NCI-H2029 (cell line): ENCODE data around the gene EEPD1.

Experiments
- DNase-seq: peaks from one replicate; lab custom pipeline; 2025; lab: John Stamatoyannopoulos, UW

EEPD1 gene

GRCh38 chr7:36253699-36254098 lies 100.6 kb downstream of the EEPD1 start:
- no peak for DNase-seq

GRCh38 chr7:36258510-36259259 lies 105.6 kb downstream of the EEPD1 start:
- peak; percentile 81 for DNase-seq

GRCh38 chr7:36260481-36260880 lies 107.4 kb downstream of the EEPD1 start:
- DNase-seq, result no peak

DNA sequence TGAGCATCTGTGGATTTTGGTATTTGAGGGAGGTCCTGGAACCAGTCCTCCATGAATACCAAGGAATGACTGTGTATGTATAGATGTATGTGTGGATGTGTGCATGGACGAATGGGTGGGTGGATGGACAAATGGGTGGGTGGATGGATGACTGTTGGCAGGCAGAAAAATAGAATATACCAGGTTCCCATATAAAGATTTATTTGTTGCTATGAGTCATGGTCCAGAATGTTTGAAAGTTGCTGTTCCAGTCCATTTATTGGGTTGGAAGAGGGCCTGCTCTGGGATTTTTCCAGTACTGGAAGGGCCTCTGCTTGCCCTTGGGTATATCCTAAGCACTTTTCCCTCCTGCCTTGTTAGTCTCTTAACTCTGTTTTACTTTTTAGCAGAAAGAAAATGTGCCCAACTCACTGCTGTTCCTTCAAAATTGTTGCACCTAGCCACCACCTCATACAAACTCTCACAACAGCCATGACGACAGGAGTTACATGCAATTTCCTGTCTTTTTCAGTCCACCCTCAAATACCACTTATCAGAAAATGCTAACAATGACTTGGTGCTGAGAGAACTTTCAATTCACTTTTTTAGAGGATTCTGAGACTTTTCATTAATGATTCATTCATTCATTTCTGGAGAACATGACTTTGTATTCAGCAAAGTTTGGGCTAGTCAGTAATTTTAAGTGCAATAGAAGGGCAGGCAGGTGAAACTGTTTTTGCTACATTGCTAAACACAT lies 108.1 kb downstream of the EEPD1 start:
- no peak for DNase-seq

DNA sequence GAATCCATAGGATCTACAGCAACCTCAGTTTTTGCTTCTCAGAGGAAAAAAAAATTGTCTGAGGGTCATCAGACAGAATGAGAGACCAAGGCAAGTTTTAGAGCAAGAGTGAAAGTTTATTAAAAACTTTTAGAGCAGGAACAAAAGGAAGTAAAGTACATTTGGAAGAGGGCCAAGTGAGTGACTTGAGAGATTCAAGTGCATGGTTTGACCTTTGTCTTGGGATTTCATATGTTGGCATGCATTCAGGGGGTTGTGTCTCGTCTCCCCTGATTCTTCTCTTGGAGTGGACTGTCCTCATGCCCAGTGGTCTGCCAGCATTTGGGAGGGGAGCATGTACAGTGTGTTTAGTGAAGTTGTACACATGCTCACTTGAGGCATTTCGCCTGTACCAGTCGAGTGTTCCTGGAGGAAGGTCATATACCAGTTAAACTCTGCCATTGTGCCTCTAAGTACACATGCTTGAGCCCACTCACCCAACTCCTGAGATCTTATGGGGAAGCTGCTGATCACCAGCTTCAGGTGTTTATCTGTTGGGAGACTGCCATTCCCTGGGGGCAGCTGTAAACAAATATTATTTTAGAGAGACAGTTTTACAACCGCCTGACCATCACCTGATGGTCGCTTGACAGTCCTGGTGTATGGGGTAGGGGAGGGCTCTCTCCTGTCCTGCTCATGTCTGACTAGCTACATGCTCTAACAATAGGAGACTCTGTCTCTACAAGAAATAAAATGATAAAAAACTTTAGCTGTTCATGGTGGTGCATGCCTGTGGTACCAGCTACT lies 109.4 kb downstream of the EEPD1 start:
- no peak for DNase-seq

GRCh38 chr7:36263095-36263484 lies 110.0 kb downstream of the EEPD1 start:
- no peak for DNase-seq

GRCh38 chr7:36264123-36264801 lies 111.2 kb downstream of the EEPD1 start:
- peak; percentile 25 for DNase-seq

GRCh38 chr7:36264913-36265516 lies 112.0 kb downstream of the EEPD1 start:
- DNase-seq, result no peak

DNA sequence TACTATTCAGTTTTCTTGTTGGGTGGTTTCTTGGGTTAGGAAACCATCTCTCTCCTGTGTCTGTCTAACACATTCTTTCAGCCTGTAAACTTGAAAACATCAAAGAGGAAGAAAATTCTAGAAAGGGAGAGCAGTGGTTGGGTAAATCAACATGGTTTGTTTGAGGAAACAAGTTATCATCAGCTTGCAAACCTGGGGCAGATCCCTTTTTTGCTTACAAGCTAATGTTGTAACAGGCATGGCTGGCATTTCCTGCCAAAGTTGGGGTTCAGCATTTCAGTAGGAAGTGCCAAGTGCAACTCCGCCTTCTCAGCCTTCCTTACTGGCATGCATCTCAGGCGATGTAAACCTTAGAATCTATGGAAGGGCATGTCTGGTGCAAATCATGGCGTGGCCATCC lies 112.6 kb downstream of the EEPD1 start:
- no peak for DNase-seq

- DNase-seq, result no peak
Measured at GRCh38 chr7:36266190-36266589, 113.1 kb downstream of the EEPD1 start.

- peak; percentile 44 for DNase-seq
Measured at GRCh38 chr7:36266683-36267082, 113.6 kb downstream of the EEPD1 start.

- DNase-seq, result no peak
Measured at GRCh38 chr7:36272211-36272566, 119.1 kb downstream of the EEPD1 start.

- no peak for DNase-seq
Measured at GRCh38 chr7:36272567-36273269, 119.7 kb downstream of the EEPD1 start.

- DNase-seq, result no peak
Measured at GRCh38 chr7:36273836-36274235, 120.8 kb downstream of the EEPD1 start.

DNA sequence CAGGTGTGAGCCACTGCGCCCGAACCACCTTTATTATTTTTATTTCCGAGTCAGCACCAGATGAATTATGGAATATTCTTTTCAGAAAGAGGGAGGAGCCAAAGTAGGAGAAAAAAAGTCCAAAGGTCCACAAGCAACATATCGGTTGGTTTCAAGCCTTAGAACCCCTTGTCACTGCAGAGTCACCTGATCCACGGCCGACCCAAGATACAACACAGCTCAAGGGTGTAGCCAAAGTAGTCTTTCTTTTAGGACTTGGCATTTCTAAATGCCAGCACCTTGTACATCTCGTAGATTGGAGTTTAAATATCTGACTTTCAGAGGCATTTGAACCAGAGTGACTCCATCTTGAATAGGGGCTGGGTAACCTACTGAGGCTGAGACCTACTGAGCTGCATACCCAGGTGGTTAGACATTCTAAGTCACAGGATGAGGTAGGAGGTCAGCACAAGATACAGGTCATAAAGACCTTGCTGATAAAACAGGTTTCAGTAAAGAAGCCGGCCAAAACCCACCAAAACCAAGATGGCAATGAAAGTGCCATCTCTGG lies 122.8 kb downstream of the EEPD1 start:
- no peak for DNase-seq

DNA sequence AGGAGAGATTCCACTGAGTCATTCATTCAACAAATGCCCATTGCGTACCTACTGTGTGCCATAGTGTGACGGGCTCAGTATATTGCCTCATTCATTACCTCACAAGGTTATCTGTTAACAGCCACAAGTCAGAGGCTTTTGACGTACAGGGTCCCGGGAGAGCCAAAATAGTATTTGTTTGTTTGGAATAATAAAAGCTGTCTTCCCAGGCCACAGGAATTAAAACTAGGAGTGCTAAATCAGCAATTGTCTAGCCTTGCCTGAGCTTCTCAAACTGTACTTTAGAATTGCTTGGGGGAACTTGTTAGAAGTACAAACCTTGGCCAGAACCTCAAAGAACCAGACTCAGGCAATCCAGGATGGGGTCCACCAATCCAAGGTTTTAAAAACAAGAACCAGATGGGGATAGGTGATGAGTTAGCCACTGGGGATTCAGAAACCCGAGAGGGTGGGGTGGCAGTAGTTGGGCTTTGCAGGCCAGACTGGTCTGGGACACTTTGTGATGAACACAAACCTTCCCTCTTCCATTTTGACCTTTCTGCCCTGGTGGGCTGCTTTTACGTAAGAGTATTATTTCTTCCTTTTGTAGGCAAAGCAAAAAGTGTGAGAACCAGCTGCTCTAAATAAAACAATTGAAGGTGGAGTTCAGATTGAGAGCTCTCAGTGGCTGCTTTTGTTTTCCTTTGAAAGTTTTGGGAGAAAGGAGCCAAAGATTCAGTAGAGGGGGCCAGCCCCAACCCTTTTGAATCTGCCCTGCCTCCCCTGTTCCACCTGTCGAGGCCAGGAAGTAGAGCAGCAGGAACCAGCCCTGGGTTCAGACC lies 123.6 kb downstream of the EEPD1 start:
- DNase-seq, result no peak

DNA sequence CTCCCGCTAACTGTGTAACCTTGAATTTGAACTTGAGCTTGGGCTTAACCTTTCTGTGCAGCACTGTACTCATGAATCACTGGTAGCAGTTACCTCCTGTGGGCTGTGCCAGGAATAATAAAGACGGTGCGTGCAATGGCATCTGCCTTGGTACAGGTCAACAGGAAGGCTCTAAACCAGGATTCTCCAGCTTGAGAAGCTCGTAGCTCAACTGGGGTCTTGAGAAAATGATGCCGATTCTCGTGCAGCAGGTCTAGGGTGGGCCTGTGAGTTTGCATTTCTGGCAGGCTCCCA lies 124.1 kb downstream of the EEPD1 start:
- DNase-seq, result no peak

GRCh38 chr7:36278069-36278619 lies 125.1 kb downstream of the EEPD1 start:
- DNase-seq, result no peak

GRCh38 chr7:36278620-36279172 lies 125.6 kb downstream of the EEPD1 start:
- no peak for DNase-seq
